ENCODE measurements around the gene PPP1R15B.
"Not testable (repeated sequence)": the region's sequence is repeated elsewhere in the genome, so short reads cannot be mapped to it uniquely, and the experiment has no call there.

The PPP1R15B gene

GRCh38 chr1:204443871-204444581 is 32.4 kb upstream of the PPP1R15B start:
- no peak for DNase-seq

- DNase-seq: no peak
Measured at GRCh38 chr1:204443260-204443619, 31.6 kb upstream of the PPP1R15B start.

GRCh38 chr1:204442376-204443259 is 31.0 kb upstream of the PPP1R15B start:
- DNase-seq: no peak

- no peak for DNase-seq
Measured at GRCh38 chr1:204441558-204441957, 29.9 kb upstream of the PPP1R15B start.

GRCh38 chr1:204439621-204440375 is 28.2 kb upstream of the PPP1R15B start:
- DNase-seq: no peak

- no peak for DNase-seq
Measured at GRCh38 chr1:204438628-204439027, 27.0 kb upstream of the PPP1R15B start.

GRCh38 chr1:204437796-204438570 is 26.4 kb upstream of the PPP1R15B start:
- no peak for DNase-seq

- no peak for DNase-seq
Measured at GRCh38 chr1:204435872-204436271, 24.3 kb upstream of the PPP1R15B start.

- DNase-seq: no peak
Measured at GRCh38 chr1:204435381-204435831, 23.8 kb upstream of the PPP1R15B start.

GRCh38 chr1:204434116-204434755 is 22.6 kb upstream of the PPP1R15B start:
- DNase-seq: no peak

GRCh38 chr1:204432708-204433107 is 21.1 kb upstream of the PPP1R15B start:
- no peak for DNase-seq

GRCh38 chr1:204431310-204432184 is 19.9 kb upstream of the PPP1R15B start:
- peak; percentile 62 to 68 for DNase-seq

GRCh38 chr1:204429746-204430145 is 18.1 kb upstream of the PPP1R15B start:
- no peak for DNase-seq

- DNase-seq: no peak
Measured at GRCh38 chr1:204426971-204427701, 15.5 kb upstream of the PPP1R15B start.

GRCh38 chr1:204426474-204426873 is 14.9 kb upstream of the PPP1R15B start:
- no peak for DNase-seq

GRCh38 chr1:204426035-204426436 is 14.4 kb upstream of the PPP1R15B start:
- no peak for DNase-seq

- DNase-seq: no peak
Measured at GRCh38 chr1:204424621-204425020, 13.0 kb upstream of the PPP1R15B start.

- not testable (repeated sequence) for DNase-seq
Measured at GRCh38 chr1:204422061-204422705, 10.6 kb upstream of the PPP1R15B start.

- no peak for DNase-seq
Measured at GRCh38 chr1:204421441-204421840, 9.8 kb upstream of the PPP1R15B start.
